GM12878 (cell line): ENCODE data around the gene SCLT1. TPM values are rescaled to one million over a fixed set of nuclear protein-coding genes. Genes with fewer than 3 reads are reported as not detected.

Experiments
- BCL3 ChIP-seq: IDR thresholded peaks from 2 replicates; pipeline ENCODE4 v1.6.1; 2011; ENCODE audit warnings: borderline replicate concordance, low read depth, mild to moderate bottlenecking, moderate library complexity, low read length; ENCODE audit not compliant: insufficient read depth, poor library complexity, severe bottlenecking
- IRF3 ChIP-seq: fragments of 450-650 bp; IDR thresholded peaks from 2 replicates; pipeline ENCODE4 v1.6.1; 2014; ENCODE audit warnings: mild to moderate bottlenecking
- KLF5 ChIP-seq: fragments of 450-650 bp; IDR thresholded peaks from 2 replicates; pipeline ENCODE4 v1.6.1; 2014; ENCODE audit warnings: mild to moderate bottlenecking; ENCODE audit not compliant: partially characterized antibody
- MYB ChIP-seq: fragments of 150-350 bp; IDR thresholded peaks from 2 replicates; pipeline ENCODE4 v1.6.1; 2014; ENCODE audit warnings: mild to moderate bottlenecking, low read depth, low read length, borderline replicate concordance
- MYC ChIP-seq: IDR thresholded peaks from 2 replicates; pipeline ENCODE4 v1.6.1; 2011; ENCODE audit warnings: mild to moderate bottlenecking, low read length, moderate library complexity, inconsistent platforms; ENCODE audit not compliant: insufficient read depth, insufficient replicate concordance, insufficient read length, severe bottlenecking
- SPI1 ChIP-seq: IDR thresholded peaks from 2 replicates; pipeline ENCODE4 v1.6.1; 2011; ENCODE audit warnings: low read depth, mild to moderate bottlenecking, low read length, moderate library complexity, borderline replicate concordance; ENCODE audit not compliant: insufficient read depth
- polyA plus RNA-seq, 11 experiments: library from polyadenylated mRNA; depleted of rRNA in 4 of 11; unstranded in 6 of 11; stranded (reverse) in 5 of 11; fragments of >200 nt; fragmentation: Nextera tagmentation in 4 of 11; fragmentation: Illumina TruSeq in 1 of 11; extraction: Ambion mirVana in 4 of 11; extraction: Trizol in 1 of 11; gene quantifications; 1 replicate in 1 of 11; 2 replicates in 10 of 11; pipeline versions ENCODE4 v1.2.1 to v1.2.3, GENCODE V29; 2011 to 2016; ENCODE audit warnings: inconsistent platforms in 2 of 11, missing spikeins in 2 of 11, low read depth in 1 of 11
- total RNA-seq, 4 experiments: library from RNA; depleted of rRNA in 3 of 4; stranded (reverse); fragments of >200 nt in 3 of 4; fragmentation: Illumina TruSeq in 1 of 4; extraction: Trizol in 1 of 4; gene quantifications; 2 replicates each; pipeline versions ENCODE4 v1.2.1 to v1.2.3, GENCODE V29; 2013 to 2021
- TF ChIP-seq, protein P1 (sequence below): IDR thresholded peaks from 2 replicates; pipeline ENCODE4 v1.6.1; 2012; ENCODE audit warnings: improper control_type of control experiment, low read depth, low read length; ENCODE audit not compliant: insufficient replicate concordance

SCLT1 gene
- total and polyA plus RNA-seq, 10 of the 15 experiments (the other 5 are each of a cell fraction or from before 2014, with no cell fraction given), result 7.8 to 31.4 (median 19.6) TPM

GRCh38 chr4:128921954-128922353, 171.4 kb downstream of the SCLT1 start (continued):
- TF ChIP-seq, protein P1, sequence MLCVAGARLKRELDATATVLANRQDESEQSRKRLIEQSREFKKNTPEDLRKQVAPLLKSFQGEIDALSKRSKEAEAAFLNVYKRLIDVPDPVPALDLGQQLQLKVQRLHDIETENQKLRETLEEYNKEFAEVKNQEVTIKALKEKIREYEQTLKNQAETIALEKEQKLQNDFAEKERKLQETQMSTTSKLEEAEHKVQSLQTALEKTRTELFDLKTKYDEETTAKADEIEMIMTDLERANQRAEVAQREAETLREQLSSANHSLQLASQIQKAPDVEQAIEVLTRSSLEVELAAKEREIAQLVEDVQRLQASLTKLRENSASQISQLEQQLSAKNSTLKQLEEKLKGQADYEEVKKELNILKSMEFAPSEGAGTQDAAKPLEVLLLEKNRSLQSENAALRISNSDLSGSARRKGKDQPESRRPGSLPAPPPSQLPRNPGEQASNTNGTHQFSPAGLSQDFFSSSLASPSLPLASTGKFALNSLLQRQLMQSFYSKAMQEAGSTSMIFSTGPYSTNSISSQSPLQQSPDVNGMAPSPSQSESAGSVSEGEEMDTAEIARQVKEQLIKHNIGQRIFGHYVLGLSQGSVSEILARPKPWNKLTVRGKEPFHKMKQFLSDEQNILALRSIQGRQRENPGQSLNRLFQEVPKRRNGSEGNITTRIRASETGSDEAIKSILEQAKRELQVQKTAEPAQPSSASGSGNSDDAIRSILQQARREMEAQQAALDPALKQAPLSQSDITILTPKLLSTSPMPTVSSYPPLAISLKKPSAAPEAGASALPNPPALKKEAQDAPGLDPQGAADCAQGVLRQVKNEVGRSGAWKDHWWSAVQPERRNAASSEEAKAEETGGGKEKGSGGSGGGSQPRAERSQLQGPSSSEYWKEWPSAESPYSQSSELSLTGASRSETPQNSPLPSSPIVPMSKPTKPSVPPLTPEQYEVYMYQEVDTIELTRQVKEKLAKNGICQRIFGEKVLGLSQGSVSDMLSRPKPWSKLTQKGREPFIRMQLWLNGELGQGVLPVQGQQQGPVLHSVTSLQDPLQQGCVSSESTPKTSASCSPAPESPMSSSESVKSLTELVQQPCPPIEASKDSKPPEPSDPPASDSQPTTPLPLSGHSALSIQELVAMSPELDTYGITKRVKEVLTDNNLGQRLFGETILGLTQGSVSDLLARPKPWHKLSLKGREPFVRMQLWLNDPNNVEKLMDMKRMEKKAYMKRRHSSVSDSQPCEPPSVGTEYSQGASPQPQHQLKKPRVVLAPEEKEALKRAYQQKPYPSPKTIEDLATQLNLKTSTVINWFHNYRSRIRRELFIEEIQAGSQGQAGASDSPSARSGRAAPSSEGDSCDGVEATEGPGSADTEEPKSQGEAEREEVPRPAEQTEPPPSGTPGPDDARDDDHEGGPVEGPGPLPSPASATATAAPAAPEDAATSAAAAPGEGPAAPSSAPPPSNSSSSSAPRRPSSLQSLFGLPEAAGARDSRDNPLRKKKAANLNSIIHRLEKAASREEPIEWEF, result no peak
- TF ChIP-seq MYC, result no peak
- no peak for TF ChIP-seq BCL3
- TF ChIP-seq KLF5, result no peak
- no peak for TF ChIP-seq SPI1
- TF ChIP-seq IRF3, result no peak
- TF ChIP-seq MYB, result no peak
